Subcutaneous abdominal adipose tissue (tissue), 5 donors: ENCODE results near the gene WHAMM.

ENCODE experiments used
- H3K27ac ChIP-seq: one replicate; pipeline ENCODE4 v1.7.0; 2013; ENCODE audit warnings: low read depth, mild to moderate bottlenecking, inconsistent platforms, low read length, moderate library complexity
- H3K27me3 ChIP-seq, 5 donors: one replicate each; pipeline ENCODE4 v1.7.0; 2013; ENCODE audit warnings: low read length in 5 of 5, inconsistent platforms in 1 of 5; ENCODE audit not compliant: control insufficient read depth in 5 of 5, insufficient read depth in 4 of 5
- H3K36me3 ChIP-seq, 5 donors: one replicate each; pipeline ENCODE4 v1.7.0; 2013; ENCODE audit warnings: low read length in 5 of 5; ENCODE audit not compliant: control insufficient read depth in 5 of 5, insufficient read depth in 5 of 5
- H3K4me1 ChIP-seq, 5 donors: one replicate each; pipeline ENCODE4 v1.7.0; 2013; ENCODE audit warnings: low read length in 5 of 5, mild to moderate bottlenecking in 3 of 5, moderate library complexity in 1 of 5; ENCODE audit not compliant: control insufficient read depth in 5 of 5, insufficient read depth in 5 of 5
- H3K4me3 ChIP-seq, 5 donors: one replicate each; pipeline ENCODE4 v1.7.0; 2013; ENCODE audit warnings: low read length in 5 of 5, low read depth in 1 of 5
- H3K9ac ChIP-seq, 5 donors: one replicate each; pipeline ENCODE4 v1.7.0; 2013; ENCODE audit warnings: low read length in 5 of 5, mild to moderate bottlenecking in 4 of 5, moderate library complexity in 3 of 5
- H3K9me3 ChIP-seq, 5 donors: one replicate each; pipeline ENCODE4 v1.7.0; 2013; ENCODE audit warnings: low read length in 5 of 5; ENCODE audit not compliant: control insufficient read depth in 5 of 5
- donor health status: healthy.
- donor health status: healthy.
- donor health status: healthy.
- donor health status: healthy.
- donor health status: healthy.

WHAMM gene

DNA sequence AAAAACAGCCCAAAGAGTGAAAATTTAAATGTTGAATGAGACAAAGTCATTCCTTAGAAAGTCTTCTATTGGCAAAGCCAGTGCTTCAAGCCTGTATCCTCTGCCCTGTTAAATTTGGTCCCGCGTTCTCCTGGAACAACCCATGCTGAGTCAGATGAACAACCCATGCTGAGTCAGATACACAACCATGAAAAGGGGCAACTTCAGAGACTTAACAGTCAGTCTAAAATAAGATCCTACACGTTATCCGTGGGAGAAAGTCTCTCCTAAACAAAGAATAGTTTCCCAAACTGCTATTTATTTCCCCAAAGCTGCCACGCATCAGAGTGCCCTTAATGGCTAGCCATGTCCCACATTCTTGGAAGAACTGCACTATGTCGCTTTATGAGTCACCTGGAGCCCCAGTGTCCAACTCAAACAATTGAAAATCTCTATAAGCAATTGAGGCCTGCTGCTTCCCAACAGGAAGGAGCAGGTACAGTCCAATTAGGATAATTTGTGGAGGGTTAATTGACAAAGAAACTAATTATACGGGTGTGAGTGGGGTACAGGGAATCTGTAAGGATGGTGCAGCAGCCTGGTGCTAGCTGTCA, 66.1 kb downstream of the WHAMM start:
- H3K4me1 ChIP-seq: no peaks in the 10 kb centered on the region

GRCh38 chr15:82877825-82878224, 68.4 kb downstream of the WHAMM start:
- Histone ChIP-seq H3K27ac (no peak overlapping the region), H3K9me3 (no peaks in the 10 kb centered on the region), H3K4me3 (no peak overlapping the region), H3K27me3 (no peaks in the 10 kb centered on the region), H3K36me3 (peaks cover 0 to 10% (median 0%) of the 10 kb centered on the region in 5 donors), H3K9ac (no peak overlapping the region), H3K4me1 (no peaks in the 10 kb centered on the region)

More for the DNA sequence above, 66.1 kb downstream of the WHAMM start:
- Histone ChIP-seq H3K27me3 (no peaks in the 10 kb centered on the region), H3K36me3 (peaks cover 0 to 10% (median 0%) of the 10 kb centered on the region in 5 donors), H3K9me3 (peaks cover 0 to 3% (median 0%) of the 10 kb centered on the region in 5 donors), H3K9ac (no peak overlapping the region), H3K27ac (no peak overlapping the region), H3K4me3 (no peak overlapping the region)

GRCh38 chr15:82878325-82878724, 68.9 kb downstream of the WHAMM start:
- Histone ChIP-seq H3K27ac (no peak overlapping the region), H3K9ac (no peak overlapping the region), H3K9me3 (no peaks in the 10 kb centered on the region), H3K4me1 (no peaks in the 10 kb centered on the region), H3K4me3 (no peak overlapping the region), H3K27me3 (no peaks in the 10 kb centered on the region), H3K36me3 (peaks cover 0 to 9% (median 0%) of the 10 kb centered on the region in 5 donors)

DNA sequence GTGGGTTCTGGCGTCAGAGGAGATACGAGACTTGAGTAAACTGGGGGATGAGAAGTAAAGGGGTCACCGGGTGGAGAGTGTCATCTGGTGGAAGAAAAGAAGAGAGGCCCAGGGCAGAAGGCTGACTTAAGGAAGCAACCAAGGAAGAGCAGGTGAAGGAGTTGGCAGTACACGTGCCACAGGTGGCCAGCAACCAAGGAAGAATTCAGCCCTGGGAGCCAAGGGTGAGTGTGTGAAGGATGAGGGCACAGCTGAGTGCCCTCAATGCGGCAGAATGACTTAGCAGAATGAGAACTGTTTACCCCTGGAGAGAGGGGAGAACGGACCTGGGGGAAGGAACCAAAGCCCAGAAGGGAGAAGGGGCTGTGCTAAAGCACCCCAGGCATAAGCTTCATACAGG, 71.3 kb downstream of the WHAMM start:
- Histone ChIP-seq H3K27me3 (no peaks in the 10 kb centered on the region), H3K9ac (no peak overlapping the region), H3K4me1 (no peaks in the 10 kb centered on the region), H3K9me3 (no peaks in the 10 kb centered on the region), H3K27ac (no peak overlapping the region), H3K4me3 (no peak overlapping the region), H3K36me3 (no peaks in the 10 kb centered on the region)

GRCh38 chr15:82881747-82882146, 72.3 kb downstream of the WHAMM start:
- Histone ChIP-seq H3K9ac (no peak overlapping the region), H3K27me3 (no peaks in the 10 kb centered on the region), H3K27ac (no peak overlapping the region), H3K4me3 (no peak overlapping the region), H3K36me3 (no peaks in the 10 kb centered on the region), H3K4me1 (no peaks in the 10 kb centered on the region), H3K9me3 (no peaks in the 10 kb centered on the region)

DNA sequence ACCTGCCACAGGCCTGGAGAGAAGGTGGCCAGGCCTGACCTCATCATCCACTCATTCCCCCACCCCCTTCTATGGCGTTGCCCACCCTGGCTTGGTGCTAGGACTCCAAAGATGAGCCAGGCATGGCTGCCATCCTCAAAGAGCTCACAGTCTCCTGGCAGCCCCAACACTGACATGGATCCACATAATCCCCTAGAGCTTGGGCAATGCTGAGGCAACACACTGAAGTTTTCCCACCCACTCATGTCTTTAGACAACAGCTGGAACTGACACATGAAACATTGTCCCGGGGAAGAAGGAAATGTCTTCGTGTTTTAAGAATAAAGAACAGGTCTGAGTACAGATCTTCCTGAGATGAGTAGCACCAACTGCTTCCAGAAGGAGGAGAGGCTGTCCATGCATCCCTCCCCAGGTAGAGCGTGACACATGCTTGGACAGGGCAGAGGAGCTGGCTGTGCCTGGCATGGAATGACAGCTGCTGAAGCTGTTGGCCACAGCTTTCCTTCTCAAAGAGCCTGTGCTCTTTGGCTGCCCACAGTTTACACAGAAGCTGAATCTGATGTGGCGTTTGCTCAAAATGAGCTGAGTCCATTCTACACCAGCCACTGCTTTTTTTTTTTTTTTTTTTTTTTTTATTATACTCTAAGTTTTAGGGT, 73.0 kb downstream of the WHAMM start:
- H3K36me3 ChIP-seq: no peaks in the 10 kb centered on the region
- no peak overlapping the region for H3K4me3 ChIP-seq
- no peaks in the 10 kb centered on the region for H3K27me3 ChIP-seq
- H3K9me3 ChIP-seq: no peaks in the 10 kb centered on the region
- no peak overlapping the region for H3K9ac ChIP-seq
- no peaks in the 10 kb centered on the region for H3K4me1 ChIP-seq
- H3K27ac ChIP-seq: no peak overlapping the region
